IMR-90 (cell line): ENCODE results near the gene CENPP. TPM values are rescaled to one million over a fixed set of nuclear protein-coding genes. Genes with fewer than 3 reads are reported as not detected.

Experiments used
- ATAC-seq: fragments of 200-7000 bp; cut with Tn5 transposase; 2 replicates; pipeline ENCODE4 v1.9.1; 2020; ENCODE audit warnings: low read depth, mild to moderate bottlenecking, moderate library complexity
- BruUV-seq: library from RNA; stranded (reverse); fragments of 400-500 nt; replicated peaks from 2 replicates; lab custom pipeline; 2021; lab: Mats Ljungman, UMichigan
- CTCF ChIA-PET: fragments of 300-600 bp; formaldehyde crosslinking; extraction: SDS; loops from one replicate; lab custom pipeline; 2021; ENCODE audit warnings: antibody characterized with exemption; lab: Yijun Ruan, JAX
- POLR2A ChIA-PET: fragments of 300-600 bp; sonication (Branson Sonifier 250); formaldehyde crosslinking; loops from one replicate; lab custom pipeline; 2022; ENCODE audit warnings: antibody characterized with exemption; ENCODE audit not compliant: unreplicated experiment; lab: Charles Lee
- DNase-seq: peaks from one replicate; pipeline ENCODE4 v3.0.0; 2013
- H2AFZ ChIP-seq: replicated peaks from 2 replicates; pipeline ENCODE3; 2013; ENCODE audit warnings: low read length, mild to moderate bottlenecking; ENCODE audit not compliant: poor library complexity
- H2AK5ac ChIP-seq: 2 replicates; pipeline ENCODE4 v1.6.1; 2013; ENCODE audit warnings: low read depth, low read length, inconsistent platforms
- H2AK9ac ChIP-seq: replicated peaks from 2 replicates; pipeline ENCODE3; 2013; ENCODE audit warnings: mild to moderate bottlenecking, low read depth, low read length, moderate library complexity; ENCODE audit not compliant: poor library complexity
- H2BK120ac ChIP-seq: 2 replicates; pipeline ENCODE4 v1.6.1; 2013; ENCODE audit warnings: low read depth, low read length, inconsistent platforms
- H2BK15ac ChIP-seq: 3 replicates; pipeline ENCODE4 v1.6.1; 2013; ENCODE audit warnings: low read depth, low read length, inconsistent platforms
- H2BK20ac ChIP-seq: 2 replicates; pipeline ENCODE4 v1.6.1; 2013; ENCODE audit warnings: low read depth, mild to moderate bottlenecking, inconsistent platforms, low read length, moderate library complexity
- H2BK5ac ChIP-seq: 2 replicates; pipeline ENCODE4 v1.6.1; 2013; ENCODE audit warnings: mild to moderate bottlenecking, low read depth, low read length, inconsistent platforms; ENCODE audit not compliant: poor library complexity, severe bottlenecking
- H3K14ac ChIP-seq: replicated peaks from 2 replicates; pipeline ENCODE4 v1.6.1; 2013; ENCODE audit warnings: low read depth, low read length, inconsistent platforms
- H3K18ac ChIP-seq: 2 replicates; pipeline ENCODE4 v1.6.1; 2013; ENCODE audit warnings: low read depth, low read length, control low read depth
- H3K23ac ChIP-seq: 2 replicates; pipeline ENCODE4 v1.6.1; 2013; ENCODE audit warnings: low read depth, low read length, inconsistent platforms
- H3K27ac ChIP-seq: 2 replicates; pipeline ENCODE4 v1.5.1; 2013; ENCODE audit warnings: mild to moderate bottlenecking, control low read depth, low read length; ENCODE audit not compliant: insufficient read depth
- H3K27me3 ChIP-seq: 2 replicates; pipeline ENCODE4 v1.6.1; 2013; ENCODE audit warnings: low read length; ENCODE audit not compliant: control insufficient read depth, insufficient read depth
- H3K36me3 ChIP-seq: 2 replicates; pipeline ENCODE4 v1.6.1; 2013; ENCODE audit warnings: low read length, mixed read lengths; ENCODE audit not compliant: control insufficient read depth, insufficient read depth
- H3K4ac ChIP-seq: 2 replicates; pipeline ENCODE4 v1.6.1; 2013; ENCODE audit warnings: low read depth, low read length, inconsistent platforms
- H3K4me1 ChIP-seq: 2 replicates; pipeline ENCODE4 v1.6.1; 2013; ENCODE audit warnings: low read length, mixed read lengths; ENCODE audit not compliant: control insufficient read depth, insufficient read depth
- H3K4me2 ChIP-seq: 2 replicates; pipeline ENCODE4 v1.6.1; 2013; ENCODE audit warnings: low read depth, mild to moderate bottlenecking, control low read depth, low read length, moderate library complexity
- H3K4me3 ChIP-seq: 2 replicates; pipeline ENCODE4 v1.5.1; 2013; ENCODE audit warnings: low read depth, mild to moderate bottlenecking, control low read depth, low read length, moderate library complexity; ENCODE audit not compliant: insufficient read depth
- H3K56ac ChIP-seq: 2 replicates; pipeline ENCODE4 v1.6.1; 2013; ENCODE audit warnings: low read length, inconsistent platforms; ENCODE audit not compliant: insufficient read depth; ENCODE audit errors: extremely low read depth
- H3K79me1 ChIP-seq, 2 experiments: 2 replicates each; pipeline ENCODE4 v1.6.1; 2013; ENCODE audit warnings: low read length in 2 of 2, inconsistent platforms in 1 of 2, low read depth in 1 of 2
- H3K9ac ChIP-seq: 2 replicates; pipeline ENCODE4 v1.6.1; 2013; ENCODE audit warnings: low read depth, low read length, control low read depth
- H3K9me1 ChIP-seq: 2 replicates; pipeline ENCODE4 v1.6.1; 2013; ENCODE audit warnings: low read length, inconsistent platforms; ENCODE audit not compliant: insufficient read depth
- H3K9me3 ChIP-seq: 2 replicates; pipeline ENCODE4 v1.6.1; 2013; ENCODE audit warnings: low read length; ENCODE audit not compliant: control insufficient read depth, insufficient read depth
- H4K20me1 ChIP-seq: 2 replicates; pipeline ENCODE4 v1.6.1; 2013; ENCODE audit warnings: low read length, inconsistent platforms; ENCODE audit not compliant: insufficient read depth
- H4K5ac ChIP-seq: 2 replicates; pipeline ENCODE4 v1.6.1; 2013; ENCODE audit warnings: mild to moderate bottlenecking, low read depth, low read length, control low read depth
- H4K8ac ChIP-seq, 2 experiments: 2 replicates each; pipeline ENCODE4 v1.6.1; 2013; ENCODE audit warnings: low read depth in 2 of 2, low read length in 2 of 2, control low read depth in 1 of 2, inconsistent platforms in 1 of 2
- H4K91ac ChIP-seq: 2 replicates; pipeline ENCODE4 v1.6.1; 2013; ENCODE audit warnings: low read depth, low read length, inconsistent platforms; ENCODE audit not compliant: insufficient read depth
- CEBPB ChIP-seq: IDR thresholded peaks from 2 replicates; pipeline ENCODE4 v1.6.1; 2012; ENCODE audit warnings: low read depth, low read length, improper control_type of control experiment
- MXI1 ChIP-seq: IDR thresholded peaks from 2 replicates; pipeline ENCODE4 v1.6.1; 2012; ENCODE audit warnings: low read depth, mild to moderate bottlenecking, low read length, moderate library complexity, borderline replicate concordance
- WGBS, 2 experiments: methylation state at CpG; one replicate each; pipeline versions ENCODE4 v1.1.5 to v1.1.7; 2013; ENCODE audit warnings: missing lambda C conversion rate in 2 of 2; ENCODE audit not compliant: insufficient read length in 1 of 2; ENCODE audit errors: extremely low coverage in 2 of 2; 5-methylcytosine and 5-hydroxymethylcytosine counted together
- dilution Hi-C: fragments of 300-500 bp; cut with HindIII; formaldehyde crosslinking; loops from one replicate; pipeline ENCODE4 v1.14.3; 2018; ENCODE audit warnings: low sequenced_read_pairs; ENCODE audit not compliant: unreplicated experiment
- in situ Hi-C: fragments of 300-500 bp; cut with MboI; formaldehyde crosslinking; loops from 3 replicates; pipeline ENCODE4 v1.14.3; 2019; ENCODE audit warnings: low sequenced_read_pairs, inconsistent platforms, mixed read lengths
- intact Hi-C: fragments of 100-400 bp; cut with micrococcal nuclease; formaldehyde crosslinking; loops from 2 replicates; pipeline ENCODE4 v1.10.0; 2022
- polyA plus RNA-seq, 3 experiments: library from polyadenylated mRNA; depleted of rRNA; stranded (reverse); fragments of >200 nt; gene quantifications; 2 replicates each; pipeline ENCODE4 v1.2.3, GENCODE V29; 2012; ENCODE audit warnings: low replicate concordance in 1 of 3
- total RNA-seq: library from RNA; depleted of rRNA; stranded (reverse); fragments of >200 nt; gene quantifications from 2 replicates; pipeline ENCODE4 v1.2.3, GENCODE V29; 2012

CENPP gene
- total and polyA plus RNA-seq, 2 of the 4 experiments (the other 2 are of a cell fraction) = 1.4 to 2.0 TPM

DNA sequence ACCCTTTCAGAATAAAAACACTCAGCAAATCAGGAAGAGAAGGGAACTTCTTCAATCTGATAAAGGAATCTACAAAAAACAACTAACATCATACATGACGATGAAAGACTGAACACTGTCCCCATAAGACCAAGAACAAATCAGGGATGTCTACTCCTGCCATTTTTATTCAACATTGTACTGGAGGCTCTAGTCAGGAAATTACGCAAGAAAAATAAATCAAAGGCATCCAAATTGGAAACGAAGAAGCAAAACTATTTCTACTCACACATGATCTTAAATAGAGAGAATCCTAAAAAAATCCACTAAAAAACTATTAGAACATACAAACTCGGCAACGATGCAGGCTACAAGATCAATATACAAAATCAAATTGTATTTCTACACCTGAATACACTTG, 301.9 kb downstream of the CENPP start:
- H3K4me1 ChIP-seq = no peaks in the 10 kb centered on the region
- no peak overlapping the region for H2BK120ac ChIP-seq
- ChIA-PET CTCF (no interaction called here), POLR2A (no interaction called here)
- no peak overlapping the region for H3K27ac ChIP-seq
- H3K36me3 ChIP-seq = peaks cover 19% of the 10 kb centered on the region
- no peak for ATAC-seq
- H3K9me3 ChIP-seq = no peaks in the 10 kb centered on the region
- in situ Hi-C loops (no loop called here), intact Hi-C loops (no loop called here), dilution Hi-C loops (no loop called here)
- BruUV-seq = no TSS peak
- H3K56ac ChIP-seq = no peak overlapping the region
- no peak for DNase-seq
- no peak overlapping the region for H3K23ac ChIP-seq
- H4K20me1 ChIP-seq = no peaks in the 10 kb centered on the region
- H3K9ac ChIP-seq = no peak overlapping the region
- no peak overlapping the region for H3K18ac ChIP-seq
- no CpG with 5 or more reads among the region's 5 CpGs for WGBS, 2 experiments
- no peak overlapping the region for H3K4me3 ChIP-seq
- peaks cover 8 to 12% of the 10 kb centered on the region in 2 experiments; a peak in 3 of 4 replicates for H3K79me1 ChIP-seq
- no peak overlapping the region for H2BK15ac ChIP-seq
- H4K5ac ChIP-seq = no peak overlapping the region
- TF ChIP-seq MXI1 = no peak
- TF ChIP-seq CEBPB = peak; percentile 63
- H3K9me1 ChIP-seq = no peaks in the 10 kb centered on the region
- no peak overlapping the region for H2AK5ac ChIP-seq
- H4K8ac ChIP-seq = no peak overlapping the region
- H2AFZ ChIP-seq = no peak overlapping the region
- H2AK9ac ChIP-seq = no peak overlapping the region
- no peak overlapping the region for H3K14ac ChIP-seq
- H4K91ac ChIP-seq = no peak overlapping the region
- no peaks in the 10 kb centered on the region for H3K27me3 ChIP-seq
- H3K4ac ChIP-seq = no peak overlapping the region
- H2BK5ac ChIP-seq = no peak overlapping the region
- no peak overlapping the region for H3K4me2 ChIP-seq
- no peak overlapping the region for H2BK20ac ChIP-seq
